H1 (cell line): ENCODE measurements around the gene COL6A5. TPM values are rescaled to one million over a fixed set of nuclear protein-coding genes. Genes with fewer than 3 reads are reported as not detected.

ENCODE experiments used
- CTCF ChIA-PET: fragments of 300-600 bp; sonication (Branson Sonifier 250); formaldehyde crosslinking; loops from one replicate; lab custom pipeline; 2021; ENCODE audit not compliant: partially characterized antibody; lab: Charles Lee
- POLR2A ChIA-PET: fragments of 300-600 bp; sonication (Branson Sonifier 250); formaldehyde crosslinking; loops from one replicate; lab custom pipeline; 2021; ENCODE audit warnings: inconsistent platforms; ENCODE audit not compliant: partially characterized antibody; lab: Charles Lee
- DNase-seq, 2 experiments: peaks; one replicate each; pipeline versions ENCODE4 v3.0.0 to v3.0.0-alpha.2; 2010 to 2022; ENCODE audit warnings: low spot score in 2 of 2, low read depth in 1 of 2, mixed read lengths in 1 of 2
- FAIRE-seq: peaks from 2 replicates; lab custom pipeline; 2011; peaks lifted over from hg19 to GRCh38; lab: Jason Lieb, UNC
- H2AFZ ChIP-seq: 2 replicates; pipeline ENCODE4 v1.8.1; 2012; ENCODE audit warnings: low read length, inconsistent platforms
- H2AK5ac ChIP-seq: 2 replicates; pipeline ENCODE4 v1.6.1; 2013; ENCODE audit warnings: low read depth, low read length
- H2BK120ac ChIP-seq: replicated peaks from 2 replicates; pipeline ENCODE3; 2013; ENCODE audit warnings: low read depth, low read length, inconsistent platforms
- H2BK12ac ChIP-seq: 2 replicates; pipeline ENCODE4 v1.6.1; 2013; ENCODE audit warnings: low read depth, low read length
- H2BK15ac ChIP-seq: 2 replicates; pipeline ENCODE4 v1.6.1; 2013; ENCODE audit warnings: low read length
- H2BK20ac ChIP-seq: 2 replicates; pipeline ENCODE4 v1.6.1; 2013; ENCODE audit warnings: low read length
- H2BK5ac ChIP-seq: 2 replicates; pipeline ENCODE4 v1.6.1; 2013; ENCODE audit warnings: low read depth, low read length
- H3K14ac ChIP-seq: 2 replicates; pipeline ENCODE4 v1.6.1; 2013; ENCODE audit warnings: inconsistent platforms; ENCODE audit not compliant: insufficient read length
- H3K18ac ChIP-seq: 2 replicates; pipeline ENCODE4 v1.6.1; 2013; ENCODE audit warnings: low read length; ENCODE audit errors: extremely low read depth
- H3K23ac ChIP-seq: 2 replicates; pipeline ENCODE4 v1.6.1; 2013; ENCODE audit warnings: inconsistent platforms; ENCODE audit not compliant: insufficient read length
- H3K23me2 ChIP-seq: 2 replicates; pipeline ENCODE4 v1.6.1; 2013; ENCODE audit warnings: low read depth, low read length
- H3K27ac ChIP-seq: 2 replicates; pipeline ENCODE4 v1.6.1; 2011; ENCODE audit warnings: low read depth, low read length, inconsistent platforms
- H3K27me3 ChIP-seq, 4 experiments: replicated peaks in 1 of 4; 1 replicate in 1 of 4; 2 replicates in 3 of 4; pipeline versions ENCODE4 v1.6.1 to v1.8.1; 2011 to 2013; ENCODE audit warnings: low read length in 3 of 4, mild to moderate bottlenecking in 3 of 4, inconsistent platforms in 2 of 4, mixed read lengths in 2 of 4, moderate library complexity in 1 of 4; ENCODE audit not compliant: control insufficient read depth in 3 of 4, insufficient read depth in 3 of 4; ENCODE audit errors: extremely low read depth in 1 of 4
- H3K36me3 ChIP-seq, 4 experiments: 2 replicates each; pipeline versions ENCODE4 v1.6.1 to v1.8.1; 2011 to 2013; ENCODE audit warnings: mild to moderate bottlenecking in 4 of 4, low read length in 3 of 4, moderate library complexity in 2 of 4, control low read depth in 1 of 4, inconsistent platforms in 1 of 4; ENCODE audit not compliant: insufficient read depth in 4 of 4, control insufficient read depth in 2 of 4
- H3K4ac ChIP-seq: replicated peaks from 2 replicates; pipeline ENCODE3; 2013; ENCODE audit warnings: low read length, low read depth, mixed read lengths, inconsistent platforms; ENCODE audit not compliant: insufficient read length
- H3K4me1 ChIP-seq, 4 experiments: replicated peaks in 1 of 4; 1 replicate in 1 of 4; 2 replicates in 3 of 4; pipeline versions ENCODE4 v1.6.1 to v1.8.1; 2011 to 2013; ENCODE audit warnings: low read length in 3 of 4, inconsistent platforms in 2 of 4, mixed read lengths in 1 of 4; ENCODE audit not compliant: insufficient read depth in 4 of 4, control insufficient read depth in 3 of 4
- H3K4me2 ChIP-seq, 2 experiments: 2 replicates each; pipeline versions ENCODE4 v1.6.1 to v1.8.1; 2011 to 2013; ENCODE audit warnings: low read depth in 2 of 2, low read length in 2 of 2, control low read depth in 1 of 2, inconsistent platforms in 1 of 2, mild to moderate bottlenecking in 1 of 2; ENCODE audit not compliant: insufficient read depth in 1 of 2
- H3K4me3 ChIP-seq, 4 experiments: fragments of 200-600, 300-600 bp in 1 of 4; sonication (generic), shearing (Covaris generic), sonication (Bioruptor Twin) in 1 of 4; 2 replicates each; pipeline versions ENCODE4 v1.5.1 to v1.8.1; 2011 to 2016; ENCODE audit warnings: low read length in 4 of 4, low read depth in 3 of 4, control low read depth in 2 of 4, inconsistent platforms in 2 of 4, mild to moderate bottlenecking in 2 of 4, mixed read lengths in 1 of 4, moderate library complexity in 1 of 4; ENCODE audit not compliant: insufficient read depth in 2 of 4; ENCODE audit errors: extremely low read depth in 1 of 4
- H3K56ac ChIP-seq: replicated peaks from 2 replicates; pipeline ENCODE3; 2013; ENCODE audit warnings: low read depth, mild to moderate bottlenecking, mixed read lengths, low read length, inconsistent platforms; ENCODE audit not compliant: insufficient read length
- H3K79me1 ChIP-seq: 2 replicates; pipeline ENCODE4 v1.6.1; 2013; ENCODE audit warnings: low read depth, low read length, control low read depth
- H3K79me2 ChIP-seq, 2 experiments: 2 replicates each; pipeline versions ENCODE4 v1.6.1 to v1.8.1; 2012 to 2013; ENCODE audit warnings: low read length in 2 of 2, mild to moderate bottlenecking in 2 of 2, inconsistent platforms in 1 of 2; ENCODE audit not compliant: insufficient read depth in 2 of 2, control insufficient read depth in 1 of 2
- H3K9ac ChIP-seq, 4 experiments: replicated peaks in 1 of 4; 1 replicate in 1 of 4; 2 replicates in 3 of 4; pipeline versions ENCODE4 v1.6.1 to v1.8.1; 2011 to 2013; ENCODE audit warnings: low read depth in 3 of 4, low read length in 3 of 4, control low read depth in 2 of 4, mild to moderate bottlenecking in 2 of 4, moderate library complexity in 2 of 4, inconsistent platforms in 1 of 4; ENCODE audit errors: extremely low read depth in 1 of 4
- H3K9me3 ChIP-seq, 2 experiments: 2 replicates each; pipeline versions ENCODE4 v1.6.1 to v1.8.1; 2012 to 2013; ENCODE audit warnings: mild to moderate bottlenecking in 2 of 2, moderate library complexity in 2 of 2, control low read depth in 1 of 2, inconsistent platforms in 1 of 2, low read depth in 1 of 2, low read length in 1 of 2, mixed read lengths in 1 of 2; ENCODE audit not compliant: insufficient read depth in 2 of 2
- H4K20me1 ChIP-seq, 2 experiments: replicated peaks in 1 of 2; 2 replicates each; pipeline versions ENCODE3 to v1.8.1; 2011 to 2013; ENCODE audit warnings: inconsistent platforms in 2 of 2, low read length in 2 of 2, mild to moderate bottlenecking in 1 of 2; ENCODE audit not compliant: insufficient read depth in 2 of 2, control insufficient read depth in 1 of 2
- H4K5ac ChIP-seq: 2 replicates; pipeline ENCODE4 v1.6.1; 2013; ENCODE audit warnings: low read length, low read depth, mixed read lengths, inconsistent platforms; ENCODE audit not compliant: insufficient read length
- H4K8ac ChIP-seq: 2 replicates; pipeline ENCODE4 v1.8.0; 2013; ENCODE audit warnings: mild to moderate bottlenecking, moderate library complexity, low read length, inconsistent platforms; ENCODE audit not compliant: insufficient read depth; ENCODE audit errors: extremely low read depth
- H4K91ac ChIP-seq: replicated peaks from 2 replicates; pipeline ENCODE3; 2013; ENCODE audit warnings: low read length, mixed read lengths, inconsistent platforms; ENCODE audit not compliant: insufficient read length
- ASH2L ChIP-seq: fragments of 200-600, 300-600 bp; sonication (generic); IDR thresholded peaks from one replicate; pipeline ENCODE4 v1.7.1; 2017; ENCODE audit warnings: low read length
- BCL11A ChIP-seq, 2 experiments: IDR thresholded peaks; one replicate each; pipeline ENCODE4 v1.6.1; 2011; ENCODE audit warnings: low read depth in 2 of 2, low read length in 2 of 2, mild to moderate bottlenecking in 2 of 2
- CHD1 ChIP-seq: IDR thresholded peaks from 2 replicates; pipeline ENCODE4 v1.6.1; 2012; ENCODE audit warnings: low read depth, low read length, improper control_type of control experiment
- EZH2 ChIP-seq: fragments of 200-600 bp; sonication (generic); IDR thresholded peaks from 2 replicates; pipeline ENCODE4 v1.7.1; 2012; ENCODE audit warnings: low read depth, mild to moderate bottlenecking, moderate library complexity, low read length, inconsistent platforms; ENCODE audit not compliant: severe bottlenecking
- RFX5 ChIP-seq: IDR thresholded peaks from 2 replicates; pipeline ENCODE4 v1.6.1; 2011; ENCODE audit warnings: low read depth, low read length, improper control_type of control experiment, borderline replicate concordance
- SIRT6 ChIP-seq: IDR thresholded peaks from one replicate; pipeline ENCODE4 v1.7.1; 2012; ENCODE audit warnings: low read length, inconsistent platforms
- SP2 ChIP-seq: IDR thresholded peaks from 2 replicates; pipeline ENCODE4 v1.6.1; 2012; ENCODE audit warnings: mild to moderate bottlenecking, low read length, inconsistent platforms
- SUZ12 ChIP-seq: fragments of 200-600 bp; sonication (generic); IDR thresholded peaks from 2 replicates; pipeline ENCODE4 v1.6.1; 2012; ENCODE audit warnings: mild to moderate bottlenecking, inconsistent platforms, low read length, moderate library complexity, mixed read lengths
- TAF1 ChIP-seq: IDR thresholded peaks from 2 replicates; pipeline ENCODE4 v1.6.1; 2011; ENCODE audit warnings: mild to moderate bottlenecking, low read depth, low read length
- TEAD4 ChIP-seq: IDR thresholded peaks from 2 replicates; pipeline ENCODE4 v1.6.1; 2012; ENCODE audit warnings: low read depth, low read length, inconsistent platforms, mixed read lengths
- WGBS, 2 experiments: shearing (Covaris generic) in 1 of 2; methylation state at CpG; one replicate each; pipeline versions ENCODE4 v1.1.6 to v1.1.7; 2013 to 2015; ENCODE audit warnings: low lambda C conversion rate in 2 of 2, mixed read lengths in 2 of 2, inconsistent platforms in 1 of 2, low coverage in 1 of 2, missing lambda C conversion rate in 1 of 2; ENCODE audit not compliant: insufficient replicate concordance in 2 of 2, insufficient coverage in 1 of 2, insufficient read length in 1 of 2; ENCODE audit errors: extremely low coverage in 1 of 2, missing lambda C conversion rate in 1 of 2; 5-methylcytosine and 5-hydroxymethylcytosine counted together
- polyA plus RNA-seq, 7 experiments: library from polyadenylated mRNA; depleted of rRNA in 3 of 7; stranded (reverse) in 5 of 7; unstranded in 2 of 7; fragments of >200 nt in 5 of 7; fragments of 200-250 nt in 2 of 7; gene quantifications; 1 replicate in 5 of 7; 2 replicates in 1 of 7; 4 replicates in 1 of 7; pipeline versions ENCODE4 v1.2.1 to v1.2.3, GENCODE V29; 2011 to 2013; ENCODE audit warnings: missing spikeins in 2 of 7, mixed read lengths in 2 of 7
- total RNA-seq: library from RNA; stranded (reverse); fragmentation: NEBNext Ultra II Directional; extraction: Animal tissue kit (Norgen Biotek cat#: 25700); gene quantifications from 2 replicates; pipeline ENCODE4 v1.2.1, GENCODE V29; 2021

Gene COL6A5
- total and polyA plus RNA-seq, 2 of the 8 experiments (the other 6 are each of a cell fraction or from before 2014, with no cell fraction given) = 0.05 to 0.06 TPM

GRCh38 chr3:130323503-130323902 lies 22.0 kb upstream of the COL6A5 start:
- H3K36me3 ChIP-seq = no peaks in the 10 kb centered on the region
- no peak overlapping the region for H3K27ac ChIP-seq
- no peaks in the 10 kb centered on the region for H3K79me2 ChIP-seq
- no peak overlapping the region for H3K4me2 ChIP-seq
- H3K4me3 ChIP-seq = no peak overlapping the region
- no peaks in the 10 kb centered on the region for H3K27me3 ChIP-seq
- H3K9me3 ChIP-seq = no peaks in the 10 kb centered on the region
- no peak overlapping the region for H2AFZ ChIP-seq
- H2BK15ac ChIP-seq = no peak overlapping the region
- no peaks in the 10 kb centered on the region for H4K20me1 ChIP-seq
- no peak overlapping the region for H2BK12ac ChIP-seq
- no peak overlapping the region for H4K5ac ChIP-seq
- no peak for TF ChIP-seq SP2
- TF ChIP-seq EZH2 = no peak
- TF ChIP-seq BCL11A (IDR thresholded peaks at IDR 0.05; ENCODE audit: low read depth in 2 of 2, low read length in 2 of 2) = no peak
- no peak for TF ChIP-seq SUZ12
- no peak for TF ChIP-seq TEAD4
- TF ChIP-seq ASH2L = no peak
- no peak for TF ChIP-seq SIRT6
- TF ChIP-seq RFX5 = no peak
- no peak for TF ChIP-seq TAF1
- no peak for TF ChIP-seq CHD1
- TF ChIP-seq, all 59 proteins: peak for 0
- Histone ChIP-seq H3K4ac (no peak overlapping the region), H3K4me1 (no peaks in the 10 kb centered on the region), H3K79me1 (no peaks in the 10 kb centered on the region), H3K56ac (no peak overlapping the region), H3K9ac (no peak overlapping the region), H4K8ac (no peak overlapping the region), H2BK120ac (no peak overlapping the region), H2BK20ac (no peak overlapping the region), H2AK5ac (no peak overlapping the region), H2BK5ac (no peak overlapping the region), H3K18ac (no peak overlapping the region), H3K14ac (no peak overlapping the region), H3K23ac (no peak overlapping the region), H3K23me2 (no peaks in the 10 kb centered on the region), H4K91ac (no peak overlapping the region)
- no peak for FAIRE-seq
- POLR2A ChIA-PET = interaction anchor here (0.6 kb wide), 1 partner anchor 265 kb away, joined by 3 read pairs; no protein-coding TSS in a partner anchor
- no peak for DNase-seq
- 91% methylated on average over 1 of the region's 1 CpG; no CpG with 5 or more reads in 1 of the 2 experiments for WGBS, 2 experiments
- CTCF ChIA-PET = no interaction called here
